IMR-90 (cell line): ENCODE measurements around the gene CEP95. TPM values are rescaled to one million over a fixed set of nuclear protein-coding genes. Genes with fewer than 3 reads are reported as not detected.

Experiments
- ATAC-seq: fragments of 200-7000 bp; cut with Tn5 transposase; 2 replicates; pipeline ENCODE4 v1.9.1; 2020; ENCODE audit warnings: low read depth, mild to moderate bottlenecking, moderate library complexity
- BruUV-seq: library from RNA; stranded (reverse); fragments of 400-500 nt; replicated peaks from 2 replicates; lab custom pipeline; 2021; lab: Mats Ljungman, UMichigan
- CTCF ChIA-PET: fragments of 300-600 bp; formaldehyde crosslinking; extraction: SDS; loops from one replicate; lab custom pipeline; 2021; ENCODE audit warnings: antibody characterized with exemption; lab: Yijun Ruan, JAX
- POLR2A ChIA-PET: fragments of 300-600 bp; sonication (Branson Sonifier 250); formaldehyde crosslinking; loops from one replicate; lab custom pipeline; 2022; ENCODE audit warnings: antibody characterized with exemption; ENCODE audit not compliant: unreplicated experiment; lab: Charles Lee
- DNase-seq: peaks from one replicate; pipeline ENCODE4 v3.0.0; 2013
- H2AFZ ChIP-seq: replicated peaks from 2 replicates; pipeline ENCODE3; 2013; ENCODE audit warnings: low read length, mild to moderate bottlenecking; ENCODE audit not compliant: poor library complexity
- H2AK5ac ChIP-seq: 2 replicates; pipeline ENCODE4 v1.6.1; 2013; ENCODE audit warnings: low read depth, low read length, inconsistent platforms
- H2AK9ac ChIP-seq: replicated peaks from 2 replicates; pipeline ENCODE3; 2013; ENCODE audit warnings: mild to moderate bottlenecking, low read depth, low read length, moderate library complexity; ENCODE audit not compliant: poor library complexity
- H2BK120ac ChIP-seq: 2 replicates; pipeline ENCODE4 v1.6.1; 2013; ENCODE audit warnings: low read depth, low read length, inconsistent platforms
- H2BK15ac ChIP-seq: 3 replicates; pipeline ENCODE4 v1.6.1; 2013; ENCODE audit warnings: low read depth, low read length, inconsistent platforms
- H2BK20ac ChIP-seq: 2 replicates; pipeline ENCODE4 v1.6.1; 2013; ENCODE audit warnings: low read depth, mild to moderate bottlenecking, inconsistent platforms, low read length, moderate library complexity
- H2BK5ac ChIP-seq: 2 replicates; pipeline ENCODE4 v1.6.1; 2013; ENCODE audit warnings: mild to moderate bottlenecking, low read depth, low read length, inconsistent platforms; ENCODE audit not compliant: poor library complexity, severe bottlenecking
- H3K14ac ChIP-seq: replicated peaks from 2 replicates; pipeline ENCODE4 v1.6.1; 2013; ENCODE audit warnings: low read depth, low read length, inconsistent platforms
- H3K18ac ChIP-seq: 2 replicates; pipeline ENCODE4 v1.6.1; 2013; ENCODE audit warnings: low read depth, low read length, control low read depth
- H3K23ac ChIP-seq: 2 replicates; pipeline ENCODE4 v1.6.1; 2013; ENCODE audit warnings: low read depth, low read length, inconsistent platforms
- H3K27ac ChIP-seq: 2 replicates; pipeline ENCODE4 v1.5.1; 2013; ENCODE audit warnings: mild to moderate bottlenecking, control low read depth, low read length; ENCODE audit not compliant: insufficient read depth
- H3K27me3 ChIP-seq: 2 replicates; pipeline ENCODE4 v1.6.1; 2013; ENCODE audit warnings: low read length; ENCODE audit not compliant: control insufficient read depth, insufficient read depth
- H3K36me3 ChIP-seq: 2 replicates; pipeline ENCODE4 v1.6.1; 2013; ENCODE audit warnings: low read length, mixed read lengths; ENCODE audit not compliant: control insufficient read depth, insufficient read depth
- H3K4ac ChIP-seq: 2 replicates; pipeline ENCODE4 v1.6.1; 2013; ENCODE audit warnings: low read depth, low read length, inconsistent platforms
- H3K4me1 ChIP-seq: 2 replicates; pipeline ENCODE4 v1.6.1; 2013; ENCODE audit warnings: low read length, mixed read lengths; ENCODE audit not compliant: control insufficient read depth, insufficient read depth
- H3K4me2 ChIP-seq: 2 replicates; pipeline ENCODE4 v1.6.1; 2013; ENCODE audit warnings: low read depth, mild to moderate bottlenecking, control low read depth, low read length, moderate library complexity
- H3K4me3 ChIP-seq: 2 replicates; pipeline ENCODE4 v1.5.1; 2013; ENCODE audit warnings: low read depth, mild to moderate bottlenecking, control low read depth, low read length, moderate library complexity; ENCODE audit not compliant: insufficient read depth
- H3K56ac ChIP-seq: 2 replicates; pipeline ENCODE4 v1.6.1; 2013; ENCODE audit warnings: low read length, inconsistent platforms; ENCODE audit not compliant: insufficient read depth; ENCODE audit errors: extremely low read depth
- H3K79me1 ChIP-seq, 2 experiments: 2 replicates each; pipeline ENCODE4 v1.6.1; 2013; ENCODE audit warnings: low read length in 2 of 2, inconsistent platforms in 1 of 2, low read depth in 1 of 2
- H3K9ac ChIP-seq: 2 replicates; pipeline ENCODE4 v1.6.1; 2013; ENCODE audit warnings: low read depth, low read length, control low read depth
- H3K9me1 ChIP-seq: 2 replicates; pipeline ENCODE4 v1.6.1; 2013; ENCODE audit warnings: low read length, inconsistent platforms; ENCODE audit not compliant: insufficient read depth
- H3K9me3 ChIP-seq: 2 replicates; pipeline ENCODE4 v1.6.1; 2013; ENCODE audit warnings: low read length; ENCODE audit not compliant: control insufficient read depth, insufficient read depth
- H4K20me1 ChIP-seq: 2 replicates; pipeline ENCODE4 v1.6.1; 2013; ENCODE audit warnings: low read length, inconsistent platforms; ENCODE audit not compliant: insufficient read depth
- H4K5ac ChIP-seq: 2 replicates; pipeline ENCODE4 v1.6.1; 2013; ENCODE audit warnings: mild to moderate bottlenecking, low read depth, low read length, control low read depth
- H4K8ac ChIP-seq, 2 experiments: 2 replicates each; pipeline ENCODE4 v1.6.1; 2013; ENCODE audit warnings: low read depth in 2 of 2, low read length in 2 of 2, control low read depth in 1 of 2, inconsistent platforms in 1 of 2
- H4K91ac ChIP-seq: 2 replicates; pipeline ENCODE4 v1.6.1; 2013; ENCODE audit warnings: low read depth, low read length, inconsistent platforms; ENCODE audit not compliant: insufficient read depth
- CEBPB ChIP-seq: IDR thresholded peaks from 2 replicates; pipeline ENCODE4 v1.6.1; 2012; ENCODE audit warnings: low read depth, low read length, improper control_type of control experiment
- CHD1 ChIP-seq: IDR thresholded peaks from 2 replicates; pipeline ENCODE4 v1.6.1; 2012; ENCODE audit warnings: low read depth, low read length, improper control_type of control experiment
- FOS ChIP-seq: fragments of 150-350 bp; IDR thresholded peaks from 2 replicates; pipeline ENCODE4 v1.6.1; 2016; ENCODE audit warnings: low read depth, low read length
- MAFK ChIP-seq: IDR thresholded peaks from 2 replicates; pipeline ENCODE4 v1.6.1; 2012; ENCODE audit warnings: low read depth, low read length, improper control_type of control experiment
- RAD21 ChIP-seq: IDR thresholded peaks from 2 replicates; pipeline ENCODE4 v1.6.1; 2012; ENCODE audit warnings: low read length, improper control_type of control experiment
- RCOR1 ChIP-seq: IDR thresholded peaks from 2 replicates; pipeline ENCODE4 v1.6.1; 2012; ENCODE audit warnings: mild to moderate bottlenecking, low read length, improper control_type of control experiment; ENCODE audit not compliant: insufficient replicate concordance
- SMC3 ChIP-seq: fragments of 150-350 bp; IDR thresholded peaks from 2 replicates; pipeline ENCODE4 v1.6.1; 2016; ENCODE audit warnings: low read depth, mild to moderate bottlenecking, antibody characterized with exemption, low read length, moderate library complexity
- WGBS, 2 experiments: methylation state at CpG; one replicate each; pipeline versions ENCODE4 v1.1.5 to v1.1.7; 2013; ENCODE audit warnings: missing lambda C conversion rate in 2 of 2; ENCODE audit not compliant: insufficient read length in 1 of 2; ENCODE audit errors: extremely low coverage in 2 of 2; 5-methylcytosine and 5-hydroxymethylcytosine counted together
- dilution Hi-C: fragments of 300-500 bp; cut with HindIII; formaldehyde crosslinking; loops from one replicate; pipeline ENCODE4 v1.14.3; 2018; ENCODE audit warnings: low sequenced_read_pairs; ENCODE audit not compliant: unreplicated experiment
- in situ Hi-C: fragments of 300-500 bp; cut with MboI; formaldehyde crosslinking; loops from 3 replicates; pipeline ENCODE4 v1.14.3; 2019; ENCODE audit warnings: low sequenced_read_pairs, inconsistent platforms, mixed read lengths
- intact Hi-C: fragments of 100-400 bp; cut with micrococcal nuclease; formaldehyde crosslinking; loops from 2 replicates; pipeline ENCODE4 v1.10.0; 2022
- polyA plus RNA-seq, 3 experiments: library from polyadenylated mRNA; depleted of rRNA; stranded (reverse); fragments of >200 nt; gene quantifications; 2 replicates each; pipeline ENCODE4 v1.2.3, GENCODE V29; 2012; ENCODE audit warnings: low replicate concordance in 1 of 3
- total RNA-seq: library from RNA; depleted of rRNA; stranded (reverse); fragments of >200 nt; gene quantifications from 2 replicates; pipeline ENCODE4 v1.2.3, GENCODE V29; 2012

CEP95 gene
- total and polyA plus RNA-seq, 2 of the 4 experiments (the other 2 are of a cell fraction), result 6.1 to 13.6 TPM

GRCh38 chr17:64491994-64492393, 14.8 kb upstream of the CEP95 start:
- no peak overlapping the region for H3K18ac ChIP-seq
- no peak overlapping the region for H2BK5ac ChIP-seq
- no peaks in the 10 kb centered on the region for H3K27me3 ChIP-seq
- no peaks in the 10 kb centered on the region for H3K4me1 ChIP-seq
- peaks cover 10 to 18% of the 10 kb centered on the region in 2 experiments; a peak in 3 of 4 replicates for H3K79me1 ChIP-seq
- dilution Hi-C loops (no loop called here), intact Hi-C loops (loop anchor here (1.0 to 5.0 kb wide), 3 partner anchors 72 to 185 kb away; no protein-coding TSS in a partner anchor), in situ Hi-C loops (loop anchor here (5.0 kb wide), 2 partner anchors 70 to 170 kb away; no protein-coding TSS in a partner anchor)
- no peak overlapping the region for H2BK20ac ChIP-seq
- no peak overlapping the region for H3K23ac ChIP-seq
- no peak overlapping the region for H4K5ac ChIP-seq
- no peak overlapping the region for H4K8ac ChIP-seq
- H3K9ac ChIP-seq, result no peak overlapping the region
- no peak overlapping the region for H2BK15ac ChIP-seq
- no peaks in the 10 kb centered on the region for H3K9me3 ChIP-seq
- no peak overlapping the region for H2AK5ac ChIP-seq
- no TSS peak for BruUV-seq
- no peaks in the 10 kb centered on the region for H3K9me1 ChIP-seq
- H3K27ac ChIP-seq, result no peak overlapping the region
- H2AK9ac ChIP-seq, result no peak overlapping the region
- no peak overlapping the region for H3K56ac ChIP-seq
- ChIA-PET CTCF (interaction anchor here (1.1 to 3.6 kb wide), 7 partner anchors 11 to 73 kb away, joined by 3 to 35 read pairs (median 5); partner anchors contain the start of genes CEP95 and DDX5), POLR2A (interaction anchor here (0.8 kb wide), 1 partner anchor 15 kb away, joined by 3 read pairs; the partner anchor contains the start of genes CEP95 and DDX5)
- no peak overlapping the region for H4K91ac ChIP-seq
- no peak overlapping the region for H3K14ac ChIP-seq
- DNase-seq (peak; percentile 47), ATAC-seq (no peak)
- H3K4ac ChIP-seq, result no peak overlapping the region
- H2BK120ac ChIP-seq, result no peak overlapping the region
- H2AFZ ChIP-seq, result no peak overlapping the region
- no peak overlapping the region for H3K4me2 ChIP-seq
- H4K20me1 ChIP-seq, result peaks cover under 1% of the 10 kb centered on the region; the same call in 1 of the 2 replicates
- TF ChIP-seq RAD21, result no peak
- TF ChIP-seq FOS, result no peak
- no peak for TF ChIP-seq SMC3
- no peak for TF ChIP-seq CHD1
- TF ChIP-seq CEBPB, result no peak
- peak; percentile 58 for TF ChIP-seq MAFK
- no peak for TF ChIP-seq RCOR1
- peaks cover 13% of the 10 kb centered on the region for H3K36me3 ChIP-seq
- H3K4me3 ChIP-seq, result no peak overlapping the region
- WGBS, 2 experiments, result no CpG with 5 or more reads among the region's 3 CpGs
